IgD-negative memory B cell (primary cell): ENCODE measurements around the gene C19orf33. TPM values are rescaled to one million over a fixed set of nuclear protein-coding genes. Genes with fewer than 3 reads are reported as not detected.

Experiments
- H3K27ac Mint-ChIP-seq, 3 donors: one replicate each; pipeline ENCODE4 v1.8.0; 2020 to 2022; ENCODE audit warnings: mild to moderate bottlenecking in 3 of 3, mixed read lengths in 3 of 3, moderate library complexity in 1 of 3
- H3K27me3 Mint-ChIP-seq: one replicate; pipeline ENCODE4 v1.8.0; 2021; ENCODE audit warnings: mixed read lengths
- H3K36me3 Mint-ChIP-seq: one replicate; pipeline ENCODE4 v1.8.0; 2020; ENCODE audit warnings: mild to moderate bottlenecking, mixed read lengths
- H3K4me1 Mint-ChIP-seq, 3 donors: one replicate each; pipeline ENCODE4 v1.8.0; 2020 to 2022; ENCODE audit warnings: mixed read lengths in 3 of 3, mild to moderate bottlenecking in 1 of 3
- H3K4me3 Mint-ChIP-seq, 4 donors: one replicate each; pipeline ENCODE4 v1.8.0; 2020 to 2022; ENCODE audit warnings: mild to moderate bottlenecking in 4 of 4, mixed read lengths in 4 of 4, moderate library complexity in 3 of 4
- H3K9me3 Mint-ChIP-seq, 3 donors: one replicate each; pipeline ENCODE4 v1.8.0; 2020 to 2021; ENCODE audit warnings: mixed read lengths in 3 of 3, mild to moderate bottlenecking in 1 of 3
- polyA plus RNA-seq: library from polyadenylated mRNA; unstranded; fragments of 300-500 nt; fragmentation: Illumina TruSeq; gene quantifications from one replicate; pipeline ENCODE4 v1.2.3, GENCODE V29; 2021

C19orf33 gene
- polyA plus RNA-seq, 1 donor from 2014 or later: 0.83 TPM

DNA sequence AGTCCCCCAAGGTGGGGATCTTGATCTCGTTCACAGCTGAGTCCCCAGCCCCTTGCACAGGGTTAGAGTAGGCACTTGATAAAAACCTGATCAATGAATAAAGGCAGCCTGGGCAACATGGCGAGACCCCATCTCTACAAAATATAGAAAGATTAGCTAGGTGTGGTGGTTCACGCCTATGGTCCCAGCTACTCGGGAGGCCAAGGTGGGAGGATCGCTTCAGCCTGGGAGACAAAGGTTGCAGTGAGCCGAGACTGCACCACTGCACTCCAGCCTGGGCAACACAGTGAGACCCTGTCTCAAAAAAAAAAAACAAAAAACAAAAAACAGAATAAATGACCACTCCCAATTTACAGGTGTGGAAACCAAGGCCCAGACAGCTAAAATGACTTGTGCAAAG is 6.9 kb downstream of the C19orf33 start:
- Mint-ChIP-seq H3K36me3 (peaks cover 3% of the 10 kb centered on the region), H3K9me3 (no peaks in the 10 kb centered on the region), H3K27ac (no peak overlapping the region), H3K4me3 (no peak overlapping the region), H3K27me3 (no peaks in the 10 kb centered on the region), H3K4me1 (peaks cover 6 to 11% (median 7%) of the 10 kb centered on the region in 3 donors)

DNA sequence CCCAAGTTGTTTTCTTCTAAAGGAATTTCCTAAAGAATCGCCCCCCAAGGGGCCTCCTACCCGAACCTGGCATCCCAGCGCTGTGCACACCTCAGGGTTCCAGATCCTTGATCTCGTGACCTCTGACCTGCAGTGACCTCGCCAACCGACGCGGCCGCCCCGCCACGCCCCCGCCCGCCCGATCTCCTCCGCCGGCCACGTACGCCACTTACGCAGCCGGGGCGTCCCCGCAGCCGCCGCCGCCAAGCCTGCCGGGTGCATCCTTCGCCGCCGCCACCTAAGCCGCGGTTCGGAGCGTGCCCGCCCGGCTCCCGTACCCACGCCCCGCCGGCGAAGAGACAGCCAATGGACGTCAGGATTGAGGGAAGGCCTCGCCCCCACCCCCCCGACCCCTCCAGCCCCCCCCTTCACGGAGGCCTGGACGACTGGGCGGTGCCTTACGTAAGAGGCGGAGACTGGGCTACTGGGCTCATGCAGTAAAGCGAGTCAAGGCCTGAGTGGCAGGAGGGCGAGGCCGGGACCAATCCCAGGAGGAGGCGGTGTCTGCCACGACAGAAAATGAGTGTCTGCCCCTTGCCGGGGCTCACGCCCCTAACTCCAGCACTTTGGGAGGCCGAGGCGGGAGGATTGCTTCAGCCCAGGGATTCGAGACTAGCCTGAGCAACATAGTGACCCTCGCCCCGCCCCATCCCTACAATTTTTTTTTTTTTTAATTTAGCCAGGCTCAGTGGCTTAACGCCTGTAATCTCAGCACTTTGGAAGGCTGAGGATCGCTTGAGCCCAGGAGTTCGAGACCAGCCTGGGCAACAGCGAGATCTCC is 11.8 kb downstream of the C19orf33 start, which contains the start of gene YIF1B:
Gene YIF1B, minus strand, starts transcription at position 291 of the 820 bp plus-strand sequence. Its CDS starts 30 bp downstream, at position 261.
- H3K9me3 Mint-ChIP-seq: no peaks in the 10 kb centered on the region
- H3K27me3 Mint-ChIP-seq: no peaks in the 10 kb centered on the region
- no peaks in the 10 kb centered on the region for H3K36me3 Mint-ChIP-seq
- peaks cover 12 to 28% (median 27%) of the 10 kb centered on the region in 3 donors for H3K4me1 Mint-ChIP-seq
- H3K4me3 Mint-ChIP-seq: peak within 1 kb of the TSS; percentile 75 to 99 (median 94)
- peak within 1 kb of the TSS; percentile 52 to 98 (median 97) for H3K27ac Mint-ChIP-seq

DNA sequence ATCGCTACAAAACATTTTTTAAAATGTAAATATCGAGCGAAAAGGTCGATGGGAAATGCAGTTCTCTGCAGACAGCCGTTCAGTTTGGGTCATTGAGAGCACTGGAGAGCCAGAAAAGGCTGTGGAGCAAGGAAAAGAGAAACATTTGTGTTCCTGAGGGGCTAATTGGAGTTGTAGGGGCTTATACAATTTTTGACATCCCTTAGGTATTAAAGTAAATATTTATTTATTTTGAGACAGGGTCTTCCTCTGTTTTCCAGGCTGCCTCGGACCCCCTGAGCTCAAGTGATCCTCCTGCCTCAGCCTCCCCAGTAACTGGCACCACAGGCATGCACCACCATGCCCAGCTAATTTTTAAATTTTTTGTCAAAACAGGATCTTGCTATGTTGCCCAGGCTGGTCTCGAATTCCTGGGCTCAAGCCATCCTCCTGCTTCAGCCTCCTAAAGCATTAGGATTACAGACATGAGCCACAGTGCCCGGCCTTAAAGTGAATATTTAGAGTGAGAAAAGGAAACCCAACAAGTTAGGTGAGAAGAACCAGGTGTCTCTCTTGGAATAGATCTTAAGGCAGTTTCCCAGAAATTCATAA is 12.5 kb downstream of the C19orf33 start:
- Mint-ChIP-seq H3K27me3 (no peaks in the 10 kb centered on the region), H3K4me3 (peak overlapping the region; percentile 75 to 99 (median 94)), H3K36me3 (peaks cover 2% of the 10 kb centered on the region), H3K4me1 (peaks cover 12 to 30% (median 27%) of the 10 kb centered on the region in 3 donors), H3K27ac (peak overlapping the region; percentile 52 to 98 (median 97)), H3K9me3 (no peaks in the 10 kb centered on the region)

DNA sequence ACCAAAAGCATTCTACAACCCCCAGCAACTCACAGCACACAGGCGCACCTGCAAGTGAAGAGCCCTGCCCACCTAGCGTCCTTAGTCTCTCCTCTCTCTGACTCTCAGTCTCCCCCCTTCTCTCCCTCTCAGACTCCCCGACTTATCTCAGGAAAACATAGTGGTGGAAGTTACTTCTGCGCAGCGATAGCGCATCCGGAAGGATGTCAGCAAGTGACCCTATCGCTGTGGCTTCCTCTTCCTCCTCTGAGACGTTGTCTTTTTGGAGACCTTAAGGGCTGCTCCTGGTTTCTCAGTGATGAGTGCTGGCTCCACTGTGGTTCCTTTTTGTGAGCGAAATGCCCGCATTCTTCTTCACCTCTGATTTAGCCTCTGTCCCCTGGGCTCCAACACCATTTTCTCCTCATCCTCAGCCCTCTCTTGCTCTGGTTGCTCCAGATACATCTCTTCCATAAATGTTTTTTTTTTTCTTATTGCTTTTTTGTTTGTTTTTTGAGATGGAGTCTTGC is 13.1 kb downstream of the C19orf33 start:
- H3K27ac Mint-ChIP-seq: peak overlapping the region; percentile 52 to 98 (median 88)
- peaks cover 12 to 28% (median 27%) of the 10 kb centered on the region in 3 donors for H3K4me1 Mint-ChIP-seq
- H3K36me3 Mint-ChIP-seq: peaks cover 2% of the 10 kb centered on the region
- H3K9me3 Mint-ChIP-seq: no peaks in the 10 kb centered on the region
- no peaks in the 10 kb centered on the region for H3K27me3 Mint-ChIP-seq
- H3K4me3 Mint-ChIP-seq: peak overlapping the region; percentile 75 to 99 (median 94)

DNA sequence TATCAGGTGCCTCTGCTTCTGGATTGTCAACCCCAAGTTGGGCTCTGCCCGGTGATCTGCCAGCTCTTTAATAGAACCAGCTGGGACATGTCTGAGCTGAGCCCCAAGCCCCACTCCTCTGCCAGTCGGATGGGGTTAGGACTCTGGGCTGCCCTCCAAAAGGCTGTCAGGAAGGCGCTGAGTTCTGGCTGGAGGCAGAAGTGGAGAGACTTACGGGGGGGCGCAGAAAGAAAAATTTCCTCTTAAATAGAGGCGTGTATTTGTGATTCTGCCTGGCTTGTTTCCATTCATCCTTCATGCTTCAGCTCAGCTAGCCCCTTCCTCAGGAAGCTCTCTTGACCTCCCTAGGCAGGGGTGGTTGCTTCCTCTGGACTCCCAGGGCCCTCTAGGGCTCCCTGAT is 14.6 kb downstream of the C19orf33 start:
- H3K4me3 Mint-ChIP-seq: peak overlapping the region in 3 of 4 donors; percentile 74 to 84 (median 76)
- H3K27me3 Mint-ChIP-seq: no peaks in the 10 kb centered on the region
- peaks cover 2% of the 10 kb centered on the region for H3K36me3 Mint-ChIP-seq
- no peaks in the 10 kb centered on the region for H3K9me3 Mint-ChIP-seq
- peaks cover 7 to 26% (median 22%) of the 10 kb centered on the region in 3 donors for H3K4me1 Mint-ChIP-seq
- peak overlapping the region in 1 of 3 donors; percentile 68 for H3K27ac Mint-ChIP-seq

DNA sequence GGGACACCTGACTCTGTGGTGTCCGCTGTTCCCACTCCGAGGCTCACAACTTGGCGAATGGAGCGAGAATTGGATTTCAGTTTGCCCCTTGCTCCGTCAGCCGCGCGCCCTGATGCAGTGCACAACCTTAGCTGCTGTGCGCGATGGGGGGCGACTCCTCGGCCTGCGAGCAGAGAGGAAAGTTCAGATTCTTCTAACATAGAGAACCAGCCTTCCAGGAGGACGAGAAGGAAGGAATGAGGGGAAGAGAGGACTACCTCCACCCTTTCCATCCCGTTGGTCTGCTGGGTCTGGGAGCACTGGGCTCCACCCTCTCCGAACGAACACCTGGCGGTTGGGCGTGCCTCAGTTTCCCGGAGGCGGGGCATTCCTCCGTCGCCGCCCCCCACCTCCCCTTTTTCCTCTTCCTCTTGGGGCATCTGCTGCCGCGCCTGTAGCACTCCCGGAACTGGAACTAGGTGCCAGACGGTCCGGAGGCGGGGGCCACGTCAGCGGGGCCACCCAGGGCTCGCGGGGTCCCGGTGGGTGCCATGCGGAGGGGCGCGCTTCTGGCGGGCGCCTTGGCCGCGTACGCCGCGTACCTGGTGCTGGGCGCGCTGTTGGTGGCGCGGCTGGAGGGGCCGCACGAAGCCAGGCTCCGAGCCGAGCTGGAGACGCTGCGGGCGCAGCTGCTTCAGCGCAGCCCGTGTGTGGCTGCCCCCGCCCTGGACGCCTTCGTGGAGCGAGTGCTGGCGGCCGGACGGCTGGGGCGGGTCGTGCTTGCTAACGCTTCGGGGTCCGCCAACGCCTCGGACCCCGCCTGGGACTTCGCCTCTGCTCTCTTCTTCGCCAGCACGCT is 15.6 kb downstream of the C19orf33 start, which contains the start of gene KCNK6:
Gene KCNK6, plus strand, starts transcription at position 425 of the 838 bp plus-strand sequence. Its CDS starts 106 bp downstream, at position 531.
- H3K36me3 Mint-ChIP-seq: peaks cover 2% of the 10 kb centered on the region
- peak within 1 kb of the TSS in 2 of 3 donors; percentile 68 to 89 for H3K27ac Mint-ChIP-seq
- H3K27me3 Mint-ChIP-seq: no peaks in the 10 kb centered on the region
- H3K4me1 Mint-ChIP-seq: peaks cover 7 to 27% (median 21%) of the 10 kb centered on the region in 3 donors
- peak within 1 kb of the TSS; percentile 76 to 94 (median 88) for H3K4me3 Mint-ChIP-seq
- H3K9me3 Mint-ChIP-seq: no peaks in the 10 kb centered on the region

DNA sequence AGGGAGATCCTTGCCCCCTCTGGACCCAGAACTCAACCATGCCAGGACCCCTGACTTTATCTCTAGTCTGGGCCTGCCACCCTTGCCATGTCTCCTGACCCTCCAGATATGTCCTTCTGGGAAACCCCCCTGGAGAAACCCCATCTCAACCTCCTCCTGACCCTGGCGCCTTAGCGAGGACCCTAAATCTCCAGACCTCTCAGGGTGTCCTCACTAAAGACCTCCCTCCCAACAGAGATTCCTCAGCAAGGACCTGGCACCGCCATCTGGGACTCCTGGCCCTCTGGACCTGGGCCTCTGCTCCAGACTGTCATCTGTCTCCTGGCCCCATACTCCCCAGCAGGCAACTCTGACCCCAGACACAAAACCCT is 16.9 kb downstream of the C19orf33 start:
- Mint-ChIP-seq H3K9me3 (no peaks in the 10 kb centered on the region), H3K4me1 (peaks cover 5 to 27% (median 18%) of the 10 kb centered on the region in 3 donors), H3K36me3 (peaks cover 2% of the 10 kb centered on the region), H3K4me3 (peak overlapping the region; percentile 55 to 93 (median 78)), H3K27ac (peak overlapping the region in 1 of 3 donors; percentile 89), H3K27me3 (no peaks in the 10 kb centered on the region)

DNA sequence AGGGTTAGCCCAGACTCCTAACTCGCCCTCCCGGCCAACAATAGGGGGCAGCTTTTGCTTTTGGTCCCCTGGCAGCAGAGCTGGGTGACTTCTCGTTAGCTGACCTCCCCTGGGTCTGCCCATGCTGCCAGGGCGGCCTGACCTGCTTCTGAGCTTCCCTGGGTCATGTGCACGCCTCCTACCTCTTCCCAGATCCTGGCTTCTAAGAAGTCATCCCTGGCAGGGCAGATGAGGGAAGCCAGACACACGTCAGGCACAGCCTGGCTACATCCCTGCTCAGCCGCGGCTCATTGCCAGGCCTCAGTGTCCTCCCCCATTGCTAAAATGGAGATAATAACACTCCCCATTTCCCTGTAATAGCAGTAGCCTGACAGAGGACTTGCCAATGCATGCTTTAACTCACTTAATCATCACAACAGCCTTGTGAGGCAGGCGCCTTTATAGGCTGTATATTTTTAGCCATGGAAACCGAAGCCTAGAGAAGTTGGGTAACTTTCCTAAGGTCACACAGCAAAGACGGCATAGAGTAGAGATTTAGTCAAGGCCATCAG is 17.7 kb downstream of the C19orf33 start:
- no peaks in the 10 kb centered on the region for H3K27me3 Mint-ChIP-seq
- no peaks in the 10 kb centered on the region for H3K9me3 Mint-ChIP-seq
- H3K27ac Mint-ChIP-seq: peak overlapping the region in 1 of 3 donors; percentile 89
- peak overlapping the region in 2 of 4 donors; percentile 6 to 76 for H3K4me3 Mint-ChIP-seq
- H3K4me1 Mint-ChIP-seq: peaks cover 0 to 21% (median 14%) of the 10 kb centered on the region in 3 donors
- peaks cover 2% of the 10 kb centered on the region for H3K36me3 Mint-ChIP-seq

DNA sequence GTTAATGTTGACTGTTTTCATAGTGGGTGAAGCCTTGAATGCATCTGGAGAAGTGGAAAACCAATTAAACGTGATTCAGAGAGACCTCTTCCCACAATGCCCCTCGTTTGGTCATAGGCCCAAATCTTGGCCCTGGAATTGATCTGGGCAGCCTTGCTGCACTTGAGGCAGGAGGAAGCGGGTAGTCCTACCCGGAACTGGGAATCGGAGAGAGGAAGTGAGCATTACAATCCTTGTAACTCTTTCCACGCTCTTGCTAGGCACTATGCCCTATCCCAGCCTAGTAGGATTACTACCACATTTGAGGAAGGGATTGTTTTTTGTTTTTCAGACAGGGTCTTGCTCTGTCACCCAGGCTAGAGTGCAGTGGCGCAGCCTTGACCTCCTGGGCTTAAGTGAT is 19.2 kb downstream of the C19orf33 start:
- Mint-ChIP-seq H3K9me3 (no peaks in the 10 kb centered on the region), H3K27me3 (no peaks in the 10 kb centered on the region), H3K36me3 (peaks cover 7% of the 10 kb centered on the region), H3K4me3 (peak overlapping the region in 1 of 4 donors; percentile 34), H3K27ac (no peak overlapping the region), H3K4me1 (peaks cover 0 to 12% (median 6%) of the 10 kb centered on the region in 3 donors)

DNA sequence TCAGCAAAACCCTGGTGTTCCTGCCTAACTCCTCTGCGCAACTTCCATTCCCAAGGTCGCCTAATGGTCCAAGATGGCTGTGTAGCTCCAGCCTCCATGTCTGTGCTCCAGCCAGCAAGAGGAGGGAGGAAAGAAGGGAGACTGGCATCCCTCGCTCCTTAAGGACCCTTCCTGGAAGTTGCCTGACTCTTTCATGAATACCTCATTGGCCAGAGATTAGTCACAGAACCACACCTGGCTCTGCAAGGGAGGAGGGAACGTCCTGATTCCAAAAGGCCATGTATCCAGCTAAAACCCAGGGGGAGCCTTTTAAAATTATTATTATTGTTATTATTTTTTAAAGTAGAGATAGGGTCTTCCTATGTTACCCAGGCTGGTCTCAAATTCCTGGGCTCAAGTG is 20.4 kb downstream of the C19orf33 start:
- no peak overlapping the region for H3K4me3 Mint-ChIP-seq
- no peaks in the 10 kb centered on the region for H3K27me3 Mint-ChIP-seq
- H3K9me3 Mint-ChIP-seq: no peaks in the 10 kb centered on the region
- H3K27ac Mint-ChIP-seq: no peak overlapping the region
- peaks cover 0 to 6% (median 4%) of the 10 kb centered on the region in 3 donors for H3K4me1 Mint-ChIP-seq
- H3K36me3 Mint-ChIP-seq: peaks cover 8% of the 10 kb centered on the region

DNA sequence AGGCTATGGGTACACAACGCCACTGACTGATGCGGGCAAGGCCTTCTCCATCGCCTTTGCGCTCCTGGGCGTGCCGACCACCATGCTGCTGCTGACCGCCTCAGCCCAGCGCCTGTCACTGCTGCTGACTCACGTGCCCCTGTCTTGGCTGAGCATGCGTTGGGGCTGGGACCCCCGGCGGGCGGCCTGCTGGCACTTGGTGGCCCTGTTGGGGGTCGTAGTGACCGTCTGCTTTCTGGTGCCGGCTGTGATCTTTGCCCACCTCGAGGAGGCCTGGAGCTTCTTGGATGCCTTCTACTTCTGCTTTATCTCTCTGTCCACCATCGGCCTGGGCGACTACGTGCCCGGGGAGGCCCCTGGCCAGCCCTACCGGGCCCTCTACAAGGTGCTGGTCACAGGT is 22.5 kb downstream of the C19orf33 start:
- Mint-ChIP-seq H3K27ac (no peak overlapping the region), H3K36me3 (peaks cover 9% of the 10 kb centered on the region), H3K27me3 (no peaks in the 10 kb centered on the region)

DNA sequence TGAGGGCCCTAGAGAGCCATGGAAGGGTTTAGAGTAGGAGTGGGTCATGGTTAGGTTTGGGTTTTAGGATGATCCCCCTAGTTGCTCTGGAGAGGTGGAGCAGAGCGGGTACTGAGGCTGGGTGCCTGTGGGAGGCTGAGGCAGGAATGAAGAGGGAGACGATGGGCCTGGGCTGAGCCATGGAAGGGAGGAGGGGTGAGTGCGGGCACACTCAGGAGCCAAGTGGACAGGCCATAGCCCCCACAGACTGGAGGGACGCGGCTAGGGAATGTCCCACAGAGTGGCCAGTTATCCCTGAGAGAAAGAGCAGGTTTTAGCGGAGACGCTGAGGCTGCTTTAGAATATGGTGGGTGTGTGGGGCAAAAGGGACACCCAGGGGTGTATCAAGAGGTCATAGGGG is 25.6 kb downstream of the C19orf33 start:
- H3K27ac Mint-ChIP-seq: peak overlapping the region in 1 of 3 donors; percentile 18

More for the DNA sequence above, 22.5 kb downstream of the C19orf33 start:
- H3K4me3 Mint-ChIP-seq: no peak overlapping the region
- H3K9me3 Mint-ChIP-seq: no peaks in the 10 kb centered on the region
- H3K4me1 Mint-ChIP-seq: peaks cover 0 to 2% (median 1%) of the 10 kb centered on the region in 3 donors

DNA sequence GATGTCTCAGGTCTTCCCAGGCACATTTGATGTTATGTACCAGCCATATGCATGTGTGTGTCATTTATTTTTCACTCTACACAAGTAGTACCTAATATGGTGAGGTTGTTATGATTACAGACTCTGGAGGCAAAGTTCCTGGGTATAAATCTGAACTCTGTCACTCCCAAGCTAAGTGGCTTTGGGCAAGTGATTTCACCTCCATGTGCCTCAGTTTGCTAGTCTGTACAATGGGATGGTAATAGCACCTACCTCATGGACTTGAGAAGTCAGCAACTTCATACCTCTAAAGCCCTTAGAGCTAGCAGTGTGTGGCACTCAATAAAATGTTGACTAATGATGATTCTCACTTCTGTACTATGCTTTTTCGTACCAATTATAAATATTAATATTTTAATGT is 27.7 kb downstream of the C19orf33 start:
- H3K36me3 Mint-ChIP-seq: peaks cover 9% of the 10 kb centered on the region
- H3K4me1 Mint-ChIP-seq: no peaks in the 10 kb centered on the region
- H3K27me3 Mint-ChIP-seq: no peaks in the 10 kb centered on the region
- H3K9me3 Mint-ChIP-seq: no peaks in the 10 kb centered on the region
- no peak overlapping the region for H3K27ac Mint-ChIP-seq
- no peak overlapping the region for H3K4me3 Mint-ChIP-seq

More for the DNA sequence above, 25.6 kb downstream of the C19orf33 start:
- H3K4me3 Mint-ChIP-seq: no peak overlapping the region
- no peaks in the 10 kb centered on the region for H3K9me3 Mint-ChIP-seq
- H3K36me3 Mint-ChIP-seq: peaks cover 9% of the 10 kb centered on the region
- H3K4me1 Mint-ChIP-seq: no peaks in the 10 kb centered on the region
- no peaks in the 10 kb centered on the region for H3K27me3 Mint-ChIP-seq

DNA sequence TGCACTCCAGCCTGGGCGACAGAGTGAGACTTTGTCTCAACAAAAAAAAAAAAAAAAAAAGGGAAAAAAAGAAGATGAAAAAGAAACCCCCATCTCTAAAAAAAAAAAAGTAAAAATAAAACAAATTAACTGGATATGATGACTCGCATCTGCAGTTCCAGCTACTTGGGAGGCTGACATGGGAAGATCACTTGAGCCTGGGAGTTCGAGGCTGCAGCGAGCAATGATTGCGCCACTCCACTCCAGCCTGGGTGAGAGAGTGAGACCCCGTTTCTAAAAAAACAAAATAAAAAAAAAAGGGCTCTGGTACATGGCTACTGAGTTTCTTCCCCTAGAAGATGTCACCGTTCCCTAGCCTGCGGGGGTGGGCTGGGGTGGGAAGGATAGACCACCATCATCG is 29.2 kb downstream of the C19orf33 start:
- H3K4me1 Mint-ChIP-seq: peaks cover 0 to 6% (median 5%) of the 10 kb centered on the region in 3 donors
- H3K4me3 Mint-ChIP-seq: no peak overlapping the region
- H3K27me3 Mint-ChIP-seq: no peaks in the 10 kb centered on the region
- H3K27ac Mint-ChIP-seq: no peak overlapping the region
- H3K36me3 Mint-ChIP-seq: peaks cover 3% of the 10 kb centered on the region
- no peaks in the 10 kb centered on the region for H3K9me3 Mint-ChIP-seq
